ENCODE measurements around the gene RNF182.

DNA sequence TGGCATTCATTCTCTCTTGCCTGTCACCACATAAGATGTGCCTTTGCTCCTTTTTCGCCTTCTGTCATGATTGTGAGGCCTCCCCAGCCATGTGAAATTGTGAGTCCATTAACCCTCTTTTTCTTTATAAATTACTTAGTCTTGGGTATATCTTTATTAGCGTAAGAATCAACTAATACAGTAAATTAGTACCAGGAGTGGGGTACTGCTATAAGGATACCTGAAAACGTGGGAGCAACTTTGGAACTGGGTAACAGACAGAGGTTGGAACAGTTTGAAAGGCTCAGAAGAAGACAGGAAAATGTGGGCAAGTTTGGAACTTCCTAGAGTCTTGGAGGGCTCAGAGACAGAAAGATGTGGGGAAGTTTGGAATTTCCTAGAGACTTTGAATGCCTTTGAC lies 46.6 kb downstream of the RNF182 start:
- TF ChIP-seq, protein P1, sequence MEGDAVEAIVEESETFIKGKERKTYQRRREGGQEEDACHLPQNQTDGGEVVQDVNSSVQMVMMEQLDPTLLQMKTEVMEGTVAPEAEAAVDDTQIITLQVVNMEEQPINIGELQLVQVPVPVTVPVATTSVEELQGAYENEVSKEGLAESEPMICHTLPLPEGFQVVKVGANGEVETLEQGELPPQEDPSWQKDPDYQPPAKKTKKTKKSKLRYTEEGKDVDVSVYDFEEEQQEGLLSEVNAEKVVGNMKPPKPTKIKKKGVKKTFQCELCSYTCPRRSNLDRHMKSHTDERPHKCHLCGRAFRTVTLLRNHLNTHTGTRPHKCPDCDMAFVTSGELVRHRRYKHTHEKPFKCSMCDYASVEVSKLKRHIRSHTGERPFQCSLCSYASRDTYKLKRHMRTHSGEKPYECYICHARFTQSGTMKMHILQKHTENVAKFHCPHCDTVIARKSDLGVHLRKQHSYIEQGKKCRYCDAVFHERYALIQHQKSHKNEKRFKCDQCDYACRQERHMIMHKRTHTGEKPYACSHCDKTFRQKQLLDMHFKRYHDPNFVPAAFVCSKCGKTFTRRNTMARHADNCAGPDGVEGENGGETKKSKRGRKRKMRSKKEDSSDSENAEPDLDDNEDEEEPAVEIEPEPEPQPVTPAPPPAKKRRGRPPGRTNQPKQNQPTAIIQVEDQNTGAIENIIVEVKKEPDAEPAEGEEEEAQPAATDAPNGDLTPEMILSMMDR (IDR thresholded peaks at IDR 0.05): no peak
- TF ChIP-seq EZH2 (IDR thresholded peaks at IDR 0.05; ENCODE audit: borderline replicate concordance, insufficient read depth, low read depth, low read length, poor library complexity, severe bottlenecking): no peak

Measured in B cell (primary cell).